Heart left ventricle (tissue), 16 donors: ENCODE measurements around the gene IL22. TPM values are rescaled to one million over a fixed set of nuclear protein-coding genes. Genes with fewer than 3 reads are reported as not detected.

Experiments
- ATAC-seq, 4 donors: fragments of 200-7000 bp; cut with Tn5 transposase; one replicate each; pipeline ENCODE4 v1.9.1; 2020 to 2022; ENCODE audit warnings: moderate library complexity in 4 of 4, mild to moderate bottlenecking in 3 of 4, moderate number of reproducible peaks in 1 of 4
- DNase-seq, 5 donors: peaks; one replicate each; pipeline ENCODE4 v3.0.0-alpha.2; 2020
- H3K27ac ChIP-seq, 12 donors: fragments of 200-600 bp; sonication (generic) in 4 of 12; one replicate each; pipeline versions ENCODE4 v1.5.0 to v1.8.0; 2016 to 2022; ENCODE audit warnings: mild to moderate bottlenecking in 2 of 12
- H3K27me3 ChIP-seq, 9 donors: fragments of 200-600 bp; sonication (generic) in 2 of 9; one replicate each; pipeline versions ENCODE4 v1.5.1 to v1.8.0; 2016 to 2022; ENCODE audit warnings: mild to moderate bottlenecking in 3 of 9
- H3K36me3 ChIP-seq, 9 donors: fragments of 200-600 bp; sonication (generic) in 2 of 9; one replicate each; pipeline versions ENCODE4 v1.5.0 to v1.8.0; 2018 to 2022; ENCODE audit warnings: mild to moderate bottlenecking in 2 of 9
- H3K4me1 ChIP-seq, 12 donors: fragments of 200-600 bp; sonication (generic) in 4 of 12; one replicate each; pipeline versions ENCODE4 v1.5.0 to v1.8.0; 2016 to 2022; ENCODE audit warnings: mild to moderate bottlenecking in 3 of 12
- H3K4me3 ChIP-seq, 12 donors: fragments of 200-600 bp; sonication (generic) in 4 of 12; one replicate each; pipeline versions ENCODE4 v1.5.0 to v1.8.0; 2017 to 2022; ENCODE audit warnings: mild to moderate bottlenecking in 9 of 12, moderate library complexity in 4 of 12
- H3K9me3 ChIP-seq, 12 donors: fragments of 200-600 bp; sonication (generic) in 4 of 12; one replicate each; pipeline versions ENCODE4 v1.5.0 to v1.8.0; 2016 to 2022; ENCODE audit warnings: mild to moderate bottlenecking in 1 of 12
- CTCF ChIP-seq, 12 donors: fragments of 200-600 bp; sonication (generic) in 4 of 12; IDR thresholded peaks; one replicate each; pipeline versions ENCODE4 v1.5.0 to v1.8.0; 2018 to 2022; ENCODE audit warnings: antibody characterized with exemption in 12 of 12, mild to moderate bottlenecking in 5 of 12
- POLR2A ChIP-seq, 2 donors: fragments of 450-650 bp; IDR thresholded peaks; one replicate each; pipeline ENCODE4 v1.6.1; 2017; ENCODE audit warnings: antibody characterized with exemption in 2 of 2, mild to moderate bottlenecking in 2 of 2, moderate library complexity in 2 of 2
- WGBS, 4 donors: extraction: QIAGEN DNeasy Blood & Tissue Kit in 2 of 4; methylation state at CpG; one replicate each; pipeline versions ENCODE4 v1.1.5 to v1.1.7; 2013 to 2018; 5-methylcytosine and 5-hydroxymethylcytosine counted together
- intact Hi-C, 10 donors: fragments of 100-400 bp; cut with DNase I; formaldehyde crosslinking; loops; one replicate each; pipeline versions ENCODE4 v1.11.1 to v1.14.2; 2022
- polyA plus RNA-seq, 2 donors: library from polyadenylated mRNA; stranded (reverse); fragments of 200-250 nt; gene quantifications; one replicate each; pipeline ENCODE4 v1.2.3, GENCODE V29; 2013
- total RNA-seq, 9 donors: library from RNA; depleted of rRNA in 2 of 9; stranded (reverse); fragments of >200 nt in 2 of 9; fragmentation: NEBNext Ultra II Directional in 3 of 9; extraction: Animal tissue kit (Norgen Biotek cat#: 25700) in 3 of 9; gene quantifications; one replicate each; pipeline versions ENCODE4 v1.1.0 to v1.2.4, GENCODE V29; 2016 to 2023
- donor health status: ischemic (EF 13 %, LVEDD 7.1; RV severe dilation, severe dysfunction).
- donor health status: healthy with polysubstance abuse.
- donor health status: DM: no; HTN: yes; CAD: no.
- donor health status: DM: no; HTN: no; CAD: no.
- donor health status: ischemic (EF 25% LVEDD 6.9; RV normal size, moderate dysfunction).
- donor health status: ischemic (EF 25% LVEDD 5.7; RV mildly dilated, moderate dysfunction).
- donor health status: healthy.
- donor health status: DM: yes; HTN: yes; CAD: no.
- donor health status: ischemic (EF 35%, LVEDD 5.7; RV mildly dilated, moderate dysfunction).
- donor health status: nonischemic (EF 11% LVEDD 7.7; RV severe dilation, severe dysfunction).
- donor health status: DM: yes; HTN: yes; CAD: no.
- donor health status: PGD.
- donor health status: ischemic (EF 29% LVEDD 5.4; RV normal size, mild dysfunction).
- donor health status: nonischemic (EF 23%, LVEDD 6.1; RV moderate dilation, normal function).

The IL22 gene
- total and polyA plus RNA-seq, 11 donors, result not detected

- Histone ChIP-seq H3K27ac (no peak overlapping the region), H3K9me3 (no peaks in the 10 kb centered on the region), H3K4me3 (no peak overlapping the region), H3K36me3 (no peaks in the 10 kb centered on the region), H3K27me3 (peaks cover 0 to 6% (median 0%) of the 10 kb centered on the region in 9 donors), H3K4me1 (no peaks in the 10 kb centered on the region)
- ATAC-seq (no peak), DNase-seq (no peak)
- 91 to 97% (median 95%) methylated on average over 1 of the region's 1 CpG for WGBS, 4 donors
- intact Hi-C loops, result no loop called here
- TF ChIP-seq CTCF (IDR thresholded peaks at IDR 0.05) (no peak), POLR2A (IDR thresholded peaks at IDR 0.05) (no peak)
Observed at GRCh38 chr12:68199127-68199526, 54.3 kb downstream of the IL22 start.

DNA sequence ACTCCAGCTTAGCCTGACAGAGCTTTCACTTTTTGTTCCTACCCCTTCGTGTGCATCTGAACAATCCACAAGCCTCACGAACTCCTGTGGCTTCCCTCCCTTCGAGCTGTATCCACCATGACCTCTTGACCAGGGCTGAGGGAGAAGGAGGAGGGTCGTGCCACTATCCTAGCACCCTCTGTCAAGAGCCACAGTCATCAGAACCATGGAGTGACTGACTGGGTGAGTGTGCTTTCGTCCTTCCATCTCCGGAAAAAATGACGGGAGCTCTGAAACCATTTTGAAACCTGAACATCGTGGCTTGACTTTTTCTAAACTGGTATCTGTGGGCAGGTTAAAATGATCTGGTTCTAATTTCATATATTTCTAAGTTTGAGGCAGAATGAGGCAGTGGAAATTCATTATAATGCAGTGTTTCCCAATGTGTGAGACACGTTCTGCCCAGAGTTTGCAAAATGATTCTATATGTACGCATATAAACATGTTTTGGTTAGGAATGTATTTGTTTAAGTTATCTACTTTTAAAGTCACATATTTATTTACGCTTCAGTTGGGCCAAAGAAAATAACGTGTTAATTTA is 54.8 kb downstream of the IL22 start:
- Histone ChIP-seq H3K4me1 (no peaks in the 10 kb centered on the region), H3K9me3 (no peaks in the 10 kb centered on the region), H3K36me3 (no peaks in the 10 kb centered on the region), H3K4me3 (no peak overlapping the region), H3K27me3 (peaks cover 0 to 6% (median 0%) of the 10 kb centered on the region in 9 donors), H3K27ac (no peak overlapping the region)
- ATAC-seq (no peak), DNase-seq (no peak)
- 79 to 85% (median 83%) methylated on average over 12 of the region's 12 CpGs for WGBS, 4 donors
- intact Hi-C loops, result no loop called here
- no peak for TF ChIP-seq CTCF (IDR thresholded peaks at IDR 0.05)
- no peak for TF ChIP-seq POLR2A (IDR thresholded peaks at IDR 0.05)

Other genes with a start within 250 kb of the IL22 start
- gene IFNG, start 93.9 kb downstream of the IL22 start, total RNA-seq, result 1 to 10 TPM in 1 of 9 donors, under 1 TPM in 1, not detected in 7; 0.20 to 1.3 TPM
- gene IFNG, start 93.9 kb downstream of the IL22 start, polyA plus RNA-seq, result not detected
- gene IL26, start 27.8 kb downstream of the IL22 start, total RNA-seq, result not detected
- gene IL26, start 27.8 kb downstream of the IL22 start, polyA plus RNA-seq, result not detected
- 1 to 10 TPM; 4.0 to 8.4 (median 5.8) TPM for gene MDM1, start 78.8 kb upstream of the IL22 start, total RNA-seq
- gene MDM1, start 78.8 kb upstream of the IL22 start, polyA plus RNA-seq, result 1 to 10 TPM; 5.0 to 7.0 TPM